Body of pancreas (tissue), 4 donors: Measurements from ENCODE around the gene GPR137B.

Experiments used
- POLR2A ChIP-seq, 3 donors: fragments of 450-650 bp; IDR thresholded peaks; one replicate each; pipeline ENCODE4 v1.6.1; 2016; ENCODE audit warnings: antibody characterized with exemption in 3 of 3, mild to moderate bottlenecking in 2 of 3
- TF ChIP-seq, protein P1 (sequence below), 7 experiments: fragments of 450-650 bp in 4 of 7; fragments of 200-600 bp in 3 of 7; sonication (generic) in 3 of 7; IDR thresholded peaks; one replicate each; pipeline ENCODE4 v1.5.1; 2016 to 2019; ENCODE audit warnings: antibody characterized with exemption in 7 of 7

DNA sequence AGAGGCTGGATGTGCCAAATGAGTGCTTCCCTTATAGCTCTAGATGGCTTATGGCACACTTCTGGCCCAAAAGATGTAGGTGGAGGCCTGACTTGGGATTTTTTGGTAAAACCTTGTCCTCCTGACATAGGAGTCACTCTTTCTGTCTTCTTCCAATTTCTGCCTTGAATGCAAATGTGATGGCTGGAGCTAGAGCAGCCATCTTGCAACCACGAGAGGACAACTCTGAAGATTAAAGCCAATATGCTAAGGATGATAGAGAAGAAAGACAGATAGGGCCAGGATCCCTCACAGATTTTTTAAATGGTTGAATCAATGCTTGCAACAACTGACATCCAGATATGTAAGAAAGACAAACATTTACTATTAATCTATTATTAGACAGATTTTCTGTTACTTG lies 8.5 kb upstream of the GPR137B start:
- TF ChIP-seq, protein P1, sequence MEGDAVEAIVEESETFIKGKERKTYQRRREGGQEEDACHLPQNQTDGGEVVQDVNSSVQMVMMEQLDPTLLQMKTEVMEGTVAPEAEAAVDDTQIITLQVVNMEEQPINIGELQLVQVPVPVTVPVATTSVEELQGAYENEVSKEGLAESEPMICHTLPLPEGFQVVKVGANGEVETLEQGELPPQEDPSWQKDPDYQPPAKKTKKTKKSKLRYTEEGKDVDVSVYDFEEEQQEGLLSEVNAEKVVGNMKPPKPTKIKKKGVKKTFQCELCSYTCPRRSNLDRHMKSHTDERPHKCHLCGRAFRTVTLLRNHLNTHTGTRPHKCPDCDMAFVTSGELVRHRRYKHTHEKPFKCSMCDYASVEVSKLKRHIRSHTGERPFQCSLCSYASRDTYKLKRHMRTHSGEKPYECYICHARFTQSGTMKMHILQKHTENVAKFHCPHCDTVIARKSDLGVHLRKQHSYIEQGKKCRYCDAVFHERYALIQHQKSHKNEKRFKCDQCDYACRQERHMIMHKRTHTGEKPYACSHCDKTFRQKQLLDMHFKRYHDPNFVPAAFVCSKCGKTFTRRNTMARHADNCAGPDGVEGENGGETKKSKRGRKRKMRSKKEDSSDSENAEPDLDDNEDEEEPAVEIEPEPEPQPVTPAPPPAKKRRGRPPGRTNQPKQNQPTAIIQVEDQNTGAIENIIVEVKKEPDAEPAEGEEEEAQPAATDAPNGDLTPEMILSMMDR (IDR thresholded peaks at IDR 0.05) = no peak
- no peak for TF ChIP-seq POLR2A (IDR thresholded peaks at IDR 0.05)
